ENCODE results near the gene SETD6. TPM values are rescaled to one million over a fixed set of nuclear protein-coding genes. Genes with fewer than 3 reads are reported as not detected.
"Not testable (repeated sequence)": the region's sequence is repeated elsewhere in the genome, so short reads cannot be mapped to it uniquely, and the experiment has no call there.

The SETD6 gene
- polyA plus RNA-seq, 2 of the 4 experiments (the other 2 are of a cell fraction): 19.2 to 27.5 TPM

GRCh38 chr16:58563775-58564174 lies 48.5 kb downstream of the SETD6 start:
- Histone ChIP-seq H3K27ac (no peak overlapping the region), H3K4me2 (no peak overlapping the region; the same call in 2 of the 3 replicates), H3K9me3 (no peaks in the 10 kb centered on the region), H3K4me3 (no peak overlapping the region), H3K4me1 (peaks cover 9% of the 10 kb centered on the region; the same call in 2 of the 3 replicates)
- TF ChIP-seq JUNB (IDR thresholded peaks at IDR 0.05): no peak
- no peak for TF ChIP-seq RFX5 (IDR thresholded peaks at IDR 0.05)
- no peak for TF ChIP-seq HEYL (CRISPR knock-in tag; IDR thresholded peaks at IDR 0.05)
- ATAC-seq: peak in 1 of 2 experiments; percentile 72; a peak in 3 of 6 replicates
- POLR2A ChIA-PET: no interaction called here
- CTCF ChIA-PET: interaction anchor here (0.6 kb wide), 1 partner anchor 76 kb away, joined by 3 read pairs; no protein-coding TSS in a partner anchor
- WGBS (ENCODE audit: missing lambda C conversion rate): 86% methylated on average over 4 of the region's 4 CpGs
- no peak for FAIRE-seq
- no peak for DNase-seq (ENCODE audit: low read depth in 1 of 2, low spot score in 1 of 2)

DNA sequence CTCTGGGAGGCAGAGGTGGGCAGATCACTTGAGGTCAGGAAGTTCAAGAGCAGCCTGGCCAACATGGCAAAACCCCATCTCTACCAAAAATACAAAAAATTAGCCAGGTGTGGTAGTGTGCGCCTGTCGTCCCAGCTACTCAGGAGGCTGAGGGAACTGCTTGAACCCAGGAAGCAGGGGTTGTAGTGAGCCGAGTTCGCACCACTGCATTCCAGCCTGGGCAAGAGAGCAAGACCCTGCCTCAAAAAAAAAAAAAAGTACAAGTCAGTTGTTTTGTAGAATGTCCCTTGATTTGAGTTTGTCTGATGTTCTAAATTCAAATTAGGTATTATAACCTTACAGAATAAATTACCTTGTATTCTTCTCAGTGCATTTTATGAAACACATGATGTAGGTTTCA lies 50.4 kb downstream of the SETD6 start:
- FAIRE-seq; H3K4me2 ChIP-seq; CTCF ChIA-PET; H3K4me3 ChIP-seq; H3K9me3 ChIP-seq; H3K27ac ChIP-seq; ATAC-seq; H3K4me1 ChIP-seq; DNase-seq (ENCODE audit: low read depth in 1 of 2, low spot score in 1 of 2): not testable (repeated sequence)
- POLR2A ChIA-PET: interaction anchor here (0.6 kb wide), 1 partner anchor 66 kb away, joined by 3 read pairs; no protein-coding TSS in a partner anchor
- 93% methylated on average over 4 of the region's 4 CpGs for WGBS (ENCODE audit: missing lambda C conversion rate)

Small RNA genes within 50 kb of the gene (small RNA-seq; reads per million reads assigned to genes)
- 0 reads per million in 6 experiments for gene RNU6-103P
- gene SNORA46: 40.6 to 1,444 (median 149) reads per million in 6 experiments
- 0 reads per million in 6 experiments for gene SNORA50A

Other genes with a start within 250 kb of the SETD6 start
- gene PRSS54, start 220.5 kb upstream of the SETD6 start, polyA plus RNA-seq (2011; rRNA removed): not detected in 2 replicates
- not detected in 3 replicates for gene PRSS54, start 220.5 kb upstream of the SETD6 start, polyA plus RNA-seq (2017; fragmentation: RNase III; extraction: RNeasy Plus Mini Kit Qiagen cat#74134 plus additional on column Dnase treatment)
- gene GINS3, start 123.0 kb upstream of the SETD6 start, polyA plus RNA-seq (2011; rRNA removed): 21.0 and 22.3 TPM in 2 replicates
- gene GINS3, start 123.0 kb upstream of the SETD6 start, polyA plus RNA-seq (2017; fragmentation: RNase III; extraction: RNeasy Plus Mini Kit Qiagen cat#74134 plus additional on column Dnase treatment): 17.6 to 21.3 TPM (median 19.7 TPM) in 3 replicates
- 8.1 and 10.8 TPM in 2 replicates for gene NDRG4, start 15.4 kb upstream of the SETD6 start, polyA plus RNA-seq (2011; rRNA removed)
- gene NDRG4, start 15.4 kb upstream of the SETD6 start, polyA plus RNA-seq (2017; fragmentation: RNase III; extraction: RNeasy Plus Mini Kit Qiagen cat#74134 plus additional on column Dnase treatment): 16.3 to 22.8 TPM (median 21.3 TPM) in 3 replicates
- 226 and 324 TPM in 2 replicates for gene CNOT1, start 114.3 kb downstream of the SETD6 start, polyA plus RNA-seq (2011; rRNA removed)
- 116 to 128 TPM (median 119 TPM) in 3 replicates for gene CNOT1, start 114.3 kb downstream of the SETD6 start, polyA plus RNA-seq (2017; fragmentation: RNase III; extraction: RNeasy Plus Mini Kit Qiagen cat#74134 plus additional on column Dnase treatment)
- 8.4 and 9.9 TPM in 2 replicates for gene SLC38A7, start 169.3 kb downstream of the SETD6 start, polyA plus RNA-seq (2011; rRNA removed)
- 16.0 to 19.9 TPM (median 18.2 TPM) in 3 replicates for gene SLC38A7, start 169.3 kb downstream of the SETD6 start, polyA plus RNA-seq (2017; fragmentation: RNase III; extraction: RNeasy Plus Mini Kit Qiagen cat#74134 plus additional on column Dnase treatment)
- 134 and 145 TPM in 2 replicates for gene GOT2, start 218.8 kb downstream of the SETD6 start, polyA plus RNA-seq (2011; rRNA removed)
- 162 to 171 TPM (median 168 TPM) in 3 replicates for gene GOT2, start 218.8 kb downstream of the SETD6 start, polyA plus RNA-seq (2017; fragmentation: RNase III; extraction: RNeasy Plus Mini Kit Qiagen cat#74134 plus additional on column Dnase treatment)

Measured in A549 (cell line).